Activated T-helper 1 cell treated with anti-CD3 and anti-CD28 coated beads, Interleukin-2, amount 50 U/mL, for 16 hours (primary cell): ENCODE measurements around the gene CORO2B.

Experiments used
- DNase-seq, 2 donors: peaks; one replicate each; pipeline ENCODE4 v3.0.0-alpha.2; 2020; ENCODE audit warnings: low read depth in 1 of 2, low spot score in 1 of 2

The CORO2B gene

GRCh38 chr15:68696414-68697363 is 117.9 kb downstream of the CORO2B start:
- no peak for DNase-seq

GRCh38 chr15:68697711-68698690 is 119.2 kb downstream of the CORO2B start:
- DNase-seq = no peak

GRCh38 chr15:68698708-68699107 is 119.9 kb downstream of the CORO2B start:
- no peak for DNase-seq

- DNase-seq = no peak
Measured at GRCh38 chr15:68699124-68699880, 120.5 kb downstream of the CORO2B start.

- DNase-seq = no peak
Measured at GRCh38 chr15:68699881-68700454, 121.2 kb downstream of the CORO2B start.

- no peak for DNase-seq
Measured at GRCh38 chr15:68700455-68701123, 121.8 kb downstream of the CORO2B start.

- DNase-seq = no peak
Measured at GRCh38 chr15:68701886-68702285, 123.1 kb downstream of the CORO2B start.

GRCh38 chr15:68704496-68705021 is 125.8 kb downstream of the CORO2B start:
- no peak for DNase-seq

- no peak for DNase-seq
Measured at GRCh38 chr15:68706256-68706655, 127.5 kb downstream of the CORO2B start.

- no peak for DNase-seq
Measured at GRCh38 chr15:68706931-68707330, 128.1 kb downstream of the CORO2B start.

GRCh38 chr15:68707386-68707785 is 128.6 kb downstream of the CORO2B start:
- DNase-seq = no peak

GRCh38 chr15:68709876-68710275 is 131.1 kb downstream of the CORO2B start:
- DNase-seq = no peak

GRCh38 chr15:68710536-68710935 is 131.7 kb downstream of the CORO2B start:
- no peak for DNase-seq

- no peak for DNase-seq
Measured at GRCh38 chr15:68711406-68711805, 132.6 kb downstream of the CORO2B start.

GRCh38 chr15:68712886-68713285 is 134.1 kb downstream of the CORO2B start:
- DNase-seq = no peak

GRCh38 chr15:68713874-68714273 is 135.1 kb downstream of the CORO2B start:
- DNase-seq = no peak

- no peak for DNase-seq
Measured at GRCh38 chr15:68715111-68715510, 136.3 kb downstream of the CORO2B start.

- no peak for DNase-seq
Measured at GRCh38 chr15:68717951-68718350, 139.2 kb downstream of the CORO2B start.

GRCh38 chr15:68718468-68718867 is 139.7 kb downstream of the CORO2B start:
- DNase-seq = no peak

GRCh38 chr15:68719051-68719450 is 140.3 kb downstream of the CORO2B start:
- no peak for DNase-seq
